Caki2 (cell line): ENCODE data around the gene HS6ST2. TPM values are rescaled to one million over a fixed set of nuclear protein-coding genes. Genes with fewer than 3 reads are reported as not detected.

ENCODE experiments used
- DNase-seq: peaks from one replicate; pipeline ENCODE4 v3.0.0-alpha.2; 2015; ENCODE audit warnings: low read depth
- in situ Hi-C: cut with HindIII; loops from 2 replicates; pipeline ENCODE4 v1.10.0; 2016; ENCODE audit warnings: low sequenced_read_pairs, low pct_unique_long_range_greater_than_20kb, mixed read lengths
- total RNA-seq: library from RNA; depleted of rRNA; stranded (reverse); fragments of >200 nt; shearing (Covaris generic); gene quantifications from 2 replicates; pipeline ENCODE4 v1.2.3, GENCODE V29; 2014; ENCODE audit warnings: low replicate concordance

Gene HS6ST2
- total RNA-seq, 1 experiment from 2014 or later: 1.1 TPM

GRCh38 chrX:132763528-132763927 lies 194.9 kb downstream of the HS6ST2 start:
- in situ Hi-C loops: no loop called here
- DNase-seq: no peak

- in situ Hi-C loops: no loop called here
- no peak for DNase-seq
Measured at GRCh38 chrX:132758759-132759158, 199.7 kb downstream of the HS6ST2 start.

DNA sequence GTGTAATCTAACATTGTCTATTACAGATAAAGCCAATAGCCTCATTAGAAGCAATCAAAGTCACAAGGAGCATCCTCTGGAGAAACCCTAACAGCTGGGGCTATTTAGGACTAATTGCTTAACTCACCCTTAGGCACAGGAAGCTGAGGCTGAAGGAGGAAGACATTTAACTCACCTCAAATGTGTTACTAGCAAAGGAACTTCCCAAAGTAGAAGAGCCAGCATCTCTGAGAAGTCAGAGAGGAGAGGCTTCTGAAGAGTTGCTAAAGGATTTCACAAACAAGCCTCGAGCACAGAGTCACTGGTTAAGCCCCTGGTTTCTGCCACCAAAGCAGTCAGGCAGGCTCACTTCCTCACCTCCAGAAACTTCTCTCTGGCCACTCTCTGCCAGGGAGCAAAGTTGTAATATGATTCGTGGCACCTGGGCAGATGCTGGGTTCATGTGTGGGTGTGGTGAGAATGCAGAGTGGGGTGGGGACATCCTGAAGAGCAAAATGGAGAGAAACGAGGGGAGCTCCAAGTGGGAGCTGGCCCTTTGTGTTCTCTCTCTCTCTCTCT lies 201.3 kb downstream of the HS6ST2 start:
- in situ Hi-C loops: no loop called here
- no peak for DNase-seq

DNA sequence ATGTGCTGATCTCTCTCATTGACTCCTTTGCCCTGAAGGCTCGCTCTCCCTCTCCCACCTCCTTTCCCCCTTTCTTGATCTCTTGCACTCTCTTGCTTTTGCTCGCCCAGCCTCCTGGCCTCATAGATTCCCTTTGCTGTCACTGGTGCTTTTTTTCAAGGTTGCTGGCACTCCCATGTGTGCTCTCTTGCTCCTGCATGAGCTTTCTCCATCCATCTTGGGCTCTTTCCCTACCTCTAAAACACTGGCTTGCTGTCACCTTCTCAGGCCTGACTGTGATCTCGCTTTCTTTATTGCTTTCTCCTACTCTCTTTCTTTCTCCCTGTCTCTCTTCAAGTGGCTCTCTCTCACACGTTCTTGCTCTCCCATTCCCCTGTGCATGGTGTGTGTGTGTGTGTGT lies 202.0 kb downstream of the HS6ST2 start:
- no peak for DNase-seq
- in situ Hi-C loops: no loop called here

DNA sequence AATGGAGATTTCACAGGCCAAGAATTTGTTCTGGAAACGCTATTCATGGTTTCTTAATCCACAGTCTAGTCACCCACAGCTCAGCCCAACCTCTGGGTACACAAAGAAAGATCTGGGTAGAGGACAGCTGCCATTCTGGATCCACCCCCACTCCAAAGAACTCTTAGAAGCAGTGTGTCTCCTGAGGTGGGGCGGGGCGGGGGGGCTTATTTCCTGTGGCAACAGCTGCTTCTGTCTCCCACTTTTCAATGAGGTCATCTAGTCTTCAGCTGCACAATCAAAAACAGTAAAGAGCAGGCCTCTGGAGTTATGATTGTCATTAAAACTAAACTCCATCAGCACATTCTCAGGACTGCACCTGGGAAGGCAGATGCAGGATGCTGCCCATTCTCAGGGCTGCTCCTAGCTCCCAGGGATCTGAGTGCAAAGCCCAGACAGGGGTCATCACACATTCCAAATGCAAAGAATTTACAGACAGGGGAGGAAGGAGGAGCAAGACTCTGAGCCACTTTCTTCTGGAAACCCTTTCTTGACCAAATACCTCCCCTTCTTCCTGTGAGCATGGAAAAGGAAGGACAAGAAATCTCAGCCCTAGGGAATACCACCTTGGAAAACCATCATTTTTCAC lies 207.3 kb downstream of the HS6ST2 start:
- DNase-seq: no peak
- in situ Hi-C loops: no loop called here

GRCh38 chrX:132750331-132751062 lies 207.9 kb downstream of the HS6ST2 start:
- no peak for DNase-seq

GRCh38 chrX:132749406-132749805 lies 209.0 kb downstream of the HS6ST2 start:
- in situ Hi-C loops: no loop called here
- no peak for DNase-seq

More at GRCh38 chrX:132750331-132751062, 207.9 kb downstream of the HS6ST2 start:
- in situ Hi-C loops: no loop called here

DNA sequence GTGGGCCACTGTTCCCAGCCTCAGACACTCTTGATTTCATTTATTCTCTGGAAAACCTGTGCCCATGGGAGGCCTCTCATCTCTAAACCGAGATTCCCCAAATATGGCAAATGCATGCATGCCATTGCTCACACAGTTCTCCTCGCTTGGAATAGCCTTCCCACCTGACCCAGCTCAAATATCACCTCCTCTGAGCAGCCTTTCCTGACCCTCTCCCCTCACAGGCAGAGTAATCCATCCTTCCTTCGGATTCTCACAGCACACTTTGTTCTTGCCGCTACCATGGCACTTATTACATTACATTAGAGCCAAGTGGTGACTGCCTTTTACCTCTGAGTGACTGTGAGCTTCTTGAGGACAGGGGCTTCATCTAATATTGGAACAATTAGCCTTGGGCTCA lies 209.5 kb downstream of the HS6ST2 start:
- in situ Hi-C loops: no loop called here
- no peak for DNase-seq

DNA sequence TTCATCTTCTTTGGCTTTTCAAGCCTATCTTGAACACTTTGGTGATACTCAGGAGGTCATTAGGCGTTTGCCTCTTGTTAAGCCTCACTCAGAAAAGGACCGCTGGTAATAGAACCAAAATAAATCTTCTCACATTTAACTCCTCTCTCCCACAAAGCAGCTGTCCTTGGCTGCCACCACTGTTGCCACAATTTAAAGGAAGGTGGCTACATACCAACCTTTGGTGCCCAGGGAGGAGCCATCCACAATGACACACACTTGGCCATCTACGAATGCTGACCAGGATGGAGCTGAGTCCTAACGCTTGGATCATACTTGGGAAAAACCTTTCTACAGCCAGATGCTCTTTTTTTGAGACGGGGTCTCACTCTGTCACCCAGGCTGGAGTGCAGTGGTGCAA lies 210.2 kb downstream of the HS6ST2 start:
- DNase-seq: no peak
- in situ Hi-C loops: no loop called here

DNA sequence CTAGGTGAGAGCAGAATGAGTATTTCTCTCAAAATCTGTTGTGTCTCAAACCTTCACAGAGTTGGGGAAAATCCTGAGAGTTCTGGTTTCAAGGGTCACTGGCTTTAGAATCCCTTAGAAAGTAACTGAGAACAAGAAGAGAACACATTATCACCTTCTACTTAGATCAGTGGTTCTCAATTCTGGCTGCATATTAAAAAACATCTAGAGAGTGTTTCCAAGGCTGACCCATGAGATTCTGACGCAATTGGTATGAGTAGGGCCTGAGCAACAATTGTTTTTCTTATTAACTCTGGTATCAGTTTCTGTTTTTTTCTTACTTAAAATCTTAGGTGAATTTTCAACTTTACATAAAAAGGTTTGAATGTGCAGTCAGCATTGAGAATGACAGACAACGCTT lies 212.8 kb downstream of the HS6ST2 start:
- no peak for DNase-seq
- in situ Hi-C loops: no loop called here

DNA sequence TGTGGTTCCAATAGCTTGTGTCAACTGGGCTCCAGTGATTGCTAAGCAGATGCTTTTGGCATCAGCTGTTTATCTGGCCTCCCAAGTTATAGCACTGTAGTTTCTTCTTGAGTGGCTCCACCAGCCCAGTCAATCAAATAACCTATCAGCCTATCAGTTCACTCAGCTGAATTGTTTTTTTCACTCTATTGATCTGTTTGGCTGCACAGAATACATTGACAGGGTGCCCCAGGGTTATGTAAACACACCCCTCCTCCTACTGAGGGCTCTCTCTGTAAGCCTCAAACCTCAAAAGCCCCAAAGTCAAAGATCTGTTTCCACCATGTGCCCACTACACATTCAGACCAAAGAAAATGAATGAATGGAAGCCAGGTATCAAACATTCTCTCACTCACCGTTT lies 214.0 kb downstream of the HS6ST2 start:
- no peak for DNase-seq
- in situ Hi-C loops: no loop called here

GRCh38 chrX:132743086-132743485 lies 215.3 kb downstream of the HS6ST2 start:
- DNase-seq: no peak
- in situ Hi-C loops: no loop called here

DNA sequence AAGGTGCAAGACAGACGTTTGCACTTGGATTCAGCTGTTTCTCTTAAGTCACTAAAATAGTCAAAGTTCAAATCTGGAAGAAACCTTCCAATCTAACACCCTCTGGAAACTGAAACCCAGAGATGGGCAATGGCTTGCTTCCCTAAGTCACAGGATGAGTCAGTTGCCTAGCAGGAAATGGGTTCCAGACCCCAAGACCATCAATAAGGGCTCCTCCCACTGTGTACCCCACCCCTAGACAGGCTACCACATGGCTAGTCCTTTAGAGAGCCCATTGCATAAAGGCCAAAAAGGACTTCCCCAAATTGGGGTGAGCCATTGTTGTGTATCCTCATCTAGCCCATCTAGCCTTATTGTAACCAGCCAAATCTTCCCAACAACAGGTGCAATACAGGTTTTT lies 216.2 kb downstream of the HS6ST2 start:
- in situ Hi-C loops: no loop called here

DNA sequence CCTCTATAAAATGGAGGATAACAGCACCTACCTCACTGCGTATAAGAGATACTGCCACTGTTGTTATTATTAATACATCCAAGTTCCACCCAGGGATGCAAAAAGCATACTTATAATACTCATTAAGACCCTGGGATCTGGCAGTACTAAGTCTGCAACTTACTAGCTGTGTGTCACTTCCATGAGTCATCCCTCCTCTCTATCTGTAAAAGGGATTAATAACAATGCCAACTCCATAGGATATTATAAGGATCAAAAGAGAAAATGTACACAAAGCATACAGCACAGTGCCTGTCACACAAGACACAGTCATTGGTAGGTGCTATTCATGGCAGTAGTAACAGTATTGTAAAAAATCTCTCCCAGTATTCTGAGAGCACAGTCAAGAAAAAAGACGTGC lies 216.7 kb downstream of the HS6ST2 start:
- no peak for DNase-seq
- in situ Hi-C loops: no loop called here

More for the DNA sequence above, 216.2 kb downstream of the HS6ST2 start:
- DNase-seq: no peak

- peak; percentile 3 for DNase-seq
- in situ Hi-C loops: no loop called here
Measured at GRCh38 chrX:132740316-132741123, 217.9 kb downstream of the HS6ST2 start.

DNA sequence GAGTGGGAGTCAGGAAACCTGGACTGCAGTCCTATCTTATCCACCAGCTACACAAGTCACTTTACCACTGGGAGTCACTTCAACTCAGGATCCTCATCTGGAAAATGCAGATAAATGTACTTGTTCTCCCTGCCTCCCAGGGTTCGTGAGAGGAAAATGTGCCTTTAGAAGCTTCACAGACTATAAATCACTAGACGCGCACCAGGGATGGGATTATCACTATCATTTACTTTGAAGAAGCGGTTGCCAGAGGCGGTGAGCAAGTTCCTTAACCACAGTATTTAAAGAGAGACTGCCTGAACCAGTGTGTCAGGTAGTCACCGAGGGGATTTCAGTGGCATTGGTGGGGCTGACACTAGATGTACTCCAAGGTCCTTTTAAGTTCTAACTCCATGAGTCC lies 219.5 kb downstream of the HS6ST2 start:
- no peak for DNase-seq
- in situ Hi-C loops: no loop called here

GRCh38 chrX:132737743-132738142 lies 220.7 kb downstream of the HS6ST2 start:
- DNase-seq: peak; percentile 10

DNA sequence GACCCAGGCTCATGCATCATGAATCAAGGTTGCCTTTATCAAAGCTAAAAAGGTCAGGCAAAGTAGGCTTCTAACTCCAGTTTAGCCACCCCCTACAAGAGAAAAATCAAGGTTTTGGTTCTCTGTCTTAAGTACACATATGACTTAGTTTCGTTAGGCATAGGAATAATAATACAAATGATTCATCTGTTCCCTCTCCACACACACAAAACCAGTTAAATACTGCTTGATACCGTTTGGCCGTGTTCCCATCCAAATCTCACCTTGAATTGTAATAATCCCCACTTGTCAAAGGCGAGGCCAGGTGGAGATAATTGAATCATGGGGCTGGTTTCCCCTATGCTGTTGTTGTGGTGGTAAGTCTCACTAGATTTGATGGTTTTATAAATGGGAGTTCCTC lies 226.2 kb downstream of the HS6ST2 start:
- DNase-seq: no peak
- in situ Hi-C loops: no loop called here

More at GRCh38 chrX:132737743-132738142, 220.7 kb downstream of the HS6ST2 start:
- in situ Hi-C loops: no loop called here

- no peak for DNase-seq
- in situ Hi-C loops: no loop called here
Measured at GRCh38 chrX:132730726-132731125, 227.7 kb downstream of the HS6ST2 start.
